ENCODE measurements around the gene LYRM4.
"Not testable (repeated sequence)": the region's sequence is repeated elsewhere in the genome, so short reads cannot be mapped to it uniquely, and the experiment has no call there.

The LYRM4 gene

DNA sequence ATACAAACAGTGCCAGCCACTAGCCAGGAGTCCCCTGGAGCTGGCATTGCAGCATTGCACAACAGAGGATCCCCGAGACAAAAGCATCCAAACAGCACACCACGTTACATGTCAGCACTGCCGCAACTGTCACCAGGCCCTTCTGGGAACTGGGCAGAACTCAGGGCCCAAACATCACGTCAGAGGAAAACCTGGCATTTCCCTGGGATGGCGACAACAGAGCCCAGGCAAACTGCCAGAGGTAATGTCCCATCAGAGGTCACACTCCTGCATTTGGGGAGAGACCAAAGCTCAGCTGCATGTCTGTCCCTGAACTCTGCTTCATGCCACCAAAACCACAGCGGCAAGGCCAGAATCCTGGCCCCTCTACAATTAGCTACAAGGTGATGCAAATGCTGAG, 139.3 kb downstream of the LYRM4 start:
- no peak overlapping the region for H3K4me3 ChIP-seq (ENCODE audit: low read length)
- DNase-seq (ENCODE audit: low read depth), result no peak
- TF ChIP-seq, protein P1, sequence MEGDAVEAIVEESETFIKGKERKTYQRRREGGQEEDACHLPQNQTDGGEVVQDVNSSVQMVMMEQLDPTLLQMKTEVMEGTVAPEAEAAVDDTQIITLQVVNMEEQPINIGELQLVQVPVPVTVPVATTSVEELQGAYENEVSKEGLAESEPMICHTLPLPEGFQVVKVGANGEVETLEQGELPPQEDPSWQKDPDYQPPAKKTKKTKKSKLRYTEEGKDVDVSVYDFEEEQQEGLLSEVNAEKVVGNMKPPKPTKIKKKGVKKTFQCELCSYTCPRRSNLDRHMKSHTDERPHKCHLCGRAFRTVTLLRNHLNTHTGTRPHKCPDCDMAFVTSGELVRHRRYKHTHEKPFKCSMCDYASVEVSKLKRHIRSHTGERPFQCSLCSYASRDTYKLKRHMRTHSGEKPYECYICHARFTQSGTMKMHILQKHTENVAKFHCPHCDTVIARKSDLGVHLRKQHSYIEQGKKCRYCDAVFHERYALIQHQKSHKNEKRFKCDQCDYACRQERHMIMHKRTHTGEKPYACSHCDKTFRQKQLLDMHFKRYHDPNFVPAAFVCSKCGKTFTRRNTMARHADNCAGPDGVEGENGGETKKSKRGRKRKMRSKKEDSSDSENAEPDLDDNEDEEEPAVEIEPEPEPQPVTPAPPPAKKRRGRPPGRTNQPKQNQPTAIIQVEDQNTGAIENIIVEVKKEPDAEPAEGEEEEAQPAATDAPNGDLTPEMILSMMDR (conservative IDR thresholded peaks at IDR 0.05; ENCODE audit: low read length), result no peak

DNA sequence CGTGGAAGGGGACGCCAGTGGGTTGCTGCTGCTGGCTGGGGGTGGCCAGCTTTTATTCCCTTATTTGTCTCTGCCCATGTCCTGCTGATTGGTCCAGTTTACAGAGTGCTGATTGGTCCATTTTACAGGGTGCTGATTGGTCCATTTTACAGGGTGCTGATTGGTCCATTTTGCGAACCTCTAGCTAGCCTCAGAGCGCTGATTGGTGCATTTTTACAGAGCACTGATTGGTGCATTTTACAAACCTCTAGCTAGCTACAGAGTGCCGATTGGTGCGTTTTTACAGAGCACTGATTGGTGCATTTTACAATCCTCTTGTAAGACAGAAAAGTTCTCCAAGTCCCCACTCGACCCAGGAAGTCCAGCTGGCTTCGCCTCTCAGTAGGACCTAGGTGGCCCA, 140.2 kb downstream of the LYRM4 start:
- not testable (repeated sequence) for H3K4me3 ChIP-seq (ENCODE audit: low read length); DNase-seq (ENCODE audit: low read depth)

DNA sequence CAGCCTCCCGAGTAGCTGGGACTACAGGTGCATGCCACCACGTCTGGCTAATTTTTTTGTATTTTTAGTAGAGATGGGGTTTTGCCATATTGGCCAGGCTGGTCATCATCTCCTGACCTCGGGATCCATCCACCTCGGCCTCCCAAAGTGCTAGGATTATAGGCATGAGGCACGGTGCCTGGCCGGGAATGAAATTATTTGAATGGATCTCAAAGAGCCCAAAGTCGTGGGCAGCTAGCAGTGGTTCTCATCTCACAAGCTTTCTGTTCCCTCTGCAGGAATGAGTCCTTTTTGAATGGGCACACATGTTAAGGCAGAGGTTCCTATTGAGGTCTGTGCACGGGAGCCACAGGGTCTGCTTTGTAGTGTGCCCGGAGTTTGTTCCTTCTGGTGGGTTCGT, 140.7 kb downstream of the LYRM4 start:
- TF ChIP-seq, protein P1 (conservative IDR thresholded peaks at IDR 0.05; ENCODE audit: low read length), result no peak
- H3K4me3 ChIP-seq (ENCODE audit: low read length), result no peak overlapping the region
- DNase-seq (ENCODE audit: low read depth), result no peak

DNA sequence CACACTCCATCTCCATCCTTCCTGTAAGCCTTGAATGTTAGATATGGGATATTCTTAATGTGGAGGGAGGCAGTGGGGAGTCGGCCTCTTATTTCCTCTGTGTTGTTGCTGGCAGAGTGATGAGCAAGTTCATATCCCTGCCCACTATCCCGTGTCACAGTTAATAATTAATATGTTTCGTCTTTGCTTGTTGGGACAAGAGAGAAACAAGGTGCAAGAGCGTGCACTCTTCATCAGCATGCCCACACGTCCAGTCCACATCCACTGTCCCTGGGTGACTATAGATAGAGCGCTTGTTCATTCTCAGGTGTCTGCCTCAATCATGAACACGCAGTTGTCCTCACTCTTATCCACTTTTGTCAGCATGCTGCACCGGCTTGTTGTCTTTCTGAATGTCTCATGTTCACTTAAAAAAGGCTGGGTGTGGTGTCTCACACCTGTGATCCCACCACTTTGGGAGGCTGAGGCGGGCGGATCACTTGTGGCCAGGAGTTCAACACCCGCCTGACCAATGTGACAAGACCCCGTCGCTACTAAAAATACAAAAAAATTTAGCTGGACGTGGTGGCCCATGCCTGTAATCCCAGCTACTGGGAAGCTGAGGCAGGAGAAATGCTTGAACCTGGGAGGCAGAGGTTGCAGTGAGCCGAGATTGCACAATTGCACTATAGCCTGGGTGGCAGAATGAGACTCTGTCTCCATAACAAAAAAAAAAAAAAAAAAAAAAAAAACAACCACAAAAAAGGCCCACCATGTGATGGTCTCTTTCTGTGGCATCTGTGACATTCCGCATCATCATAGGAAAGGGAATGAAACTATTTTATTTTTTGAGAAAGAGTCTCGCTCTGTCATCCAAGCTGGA, 141.4 kb downstream of the LYRM4 start:
- TF ChIP-seq, protein P1 (conservative IDR thresholded peaks at IDR 0.05; ENCODE audit: low read length), result no peak
- no peak overlapping the region for H3K4me3 ChIP-seq (ENCODE audit: low read length)
- no peak for DNase-seq (ENCODE audit: low read depth)

DNA sequence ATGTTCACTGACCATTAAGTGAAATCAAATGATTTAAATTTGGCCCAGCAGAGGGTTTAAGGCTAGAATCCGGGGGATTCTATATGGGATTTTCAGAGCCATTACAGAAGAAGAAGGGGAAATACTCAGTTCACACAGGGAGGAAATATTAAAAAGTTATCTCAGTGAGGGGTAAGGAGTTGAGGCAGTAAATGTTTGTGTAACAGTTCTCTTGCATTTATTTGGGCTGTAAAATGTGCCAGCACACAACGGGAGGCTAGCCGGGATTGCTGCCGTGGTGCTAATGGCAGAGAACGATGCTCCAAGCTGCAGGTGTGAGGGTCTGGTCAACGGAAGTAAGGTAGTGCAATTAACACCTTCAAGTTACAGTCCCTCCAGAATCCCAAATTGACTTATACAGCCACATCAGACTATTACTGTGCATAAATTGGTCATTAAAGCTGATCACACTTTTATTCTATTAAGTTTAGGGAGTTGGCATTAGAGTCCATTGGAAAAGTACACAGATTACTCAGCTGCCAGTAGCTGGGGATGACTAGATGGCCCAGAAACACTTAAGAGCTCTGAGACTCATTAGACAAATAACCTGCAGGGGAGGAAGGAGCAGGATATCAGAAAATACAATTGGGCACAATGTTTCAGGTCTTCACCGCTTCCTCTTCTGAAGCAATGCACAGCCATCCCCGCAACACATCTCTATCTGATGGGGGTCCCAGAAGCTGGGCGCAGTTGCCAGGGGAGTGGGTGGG, 144.3 kb downstream of the LYRM4 start:
- no peak for DNase-seq (ENCODE audit: low read depth)
- H3K4me3 ChIP-seq (ENCODE audit: low read length), result no peak overlapping the region
- TF ChIP-seq, protein P1 (conservative IDR thresholded peaks at IDR 0.05; ENCODE audit: low read length), result no peak

DNA sequence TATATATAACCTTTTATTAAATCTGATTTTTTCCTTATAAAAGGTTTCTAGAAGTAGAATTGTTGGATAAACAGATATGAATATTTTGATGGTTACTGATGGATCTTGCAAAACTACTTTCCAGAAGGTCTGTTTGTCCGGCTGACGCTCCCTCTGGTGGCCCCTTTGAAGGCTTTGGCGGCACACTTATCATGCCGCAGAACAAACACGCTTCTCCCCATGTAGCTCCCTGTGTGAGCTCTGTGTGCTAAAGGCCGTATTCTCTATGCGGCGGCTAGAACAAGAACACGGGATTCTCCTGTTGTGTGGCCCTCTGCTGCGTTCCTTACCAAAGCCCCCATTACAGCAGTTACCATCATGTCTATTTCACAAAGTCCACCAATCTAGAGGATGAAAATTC, 145.6 kb downstream of the LYRM4 start:
- TF ChIP-seq, protein P1 (conservative IDR thresholded peaks at IDR 0.05; ENCODE audit: low read length), result peak; percentile 55
- peak; percentile 50 for DNase-seq (ENCODE audit: low read depth)
- H3K4me3 ChIP-seq (ENCODE audit: low read length), result no peak overlapping the region

DNA sequence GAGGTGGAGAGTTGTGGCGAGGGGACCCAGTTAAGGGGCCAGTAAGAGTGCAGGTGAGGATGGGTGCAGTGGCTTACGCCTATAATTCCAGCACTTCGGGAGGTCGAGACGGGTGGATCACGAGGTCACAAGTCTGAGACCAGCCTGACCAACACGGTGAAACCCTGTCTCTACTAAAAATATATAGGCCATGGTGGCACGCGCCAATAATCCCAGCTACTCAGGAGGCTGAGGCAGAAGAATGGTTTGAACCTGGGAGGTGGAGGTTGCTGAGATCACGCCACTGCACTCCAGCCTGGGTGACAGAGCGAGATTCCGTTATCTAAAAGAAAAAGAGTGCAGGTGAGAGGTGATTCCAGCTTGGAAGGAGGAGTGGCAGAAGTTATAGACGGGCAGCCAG, 147.7 kb downstream of the LYRM4 start:
- no peak overlapping the region for H3K4me3 ChIP-seq (ENCODE audit: low read length)
- DNase-seq (ENCODE audit: low read depth), result no peak
- TF ChIP-seq, protein P1 (conservative IDR thresholded peaks at IDR 0.05; ENCODE audit: low read length), result no peak

Data from AG10803 (cell line).